Measurements from ENCODE around the gene CYP2C8. TPM values are rescaled to one million over a fixed set of nuclear protein-coding genes. Genes with fewer than 3 reads are reported as not detected.

Gene CYP2C8
- under 0.01 TPM in 1 of 2 replicates, not detected in the other for total RNA-seq

DNA sequence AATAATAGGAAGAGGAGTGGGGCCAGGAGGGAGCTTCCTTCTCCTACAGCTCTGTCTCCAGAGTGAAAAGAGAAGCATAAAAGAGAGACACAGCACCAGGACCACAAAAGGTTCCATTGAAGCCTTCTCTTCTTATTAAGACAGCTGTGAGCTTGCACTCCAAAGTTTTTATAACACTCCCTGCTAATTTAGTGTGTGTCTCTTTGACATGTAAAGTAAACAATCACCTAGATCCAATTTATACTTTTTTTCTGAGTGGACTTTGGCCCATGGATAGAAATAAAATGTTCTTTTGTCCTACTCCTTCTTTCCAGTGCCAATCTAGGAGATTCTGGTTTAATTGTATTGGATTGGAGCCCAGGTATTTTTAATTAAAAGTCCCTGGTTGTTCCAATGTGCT lies at the start of gene CYP2C8:
Gene CYP2C8, minus strand, starts transcription at position 212 of the 400 bp plus-strand sequence. Its CDS starts 95 bp downstream, at position 117.

Other genes starting within 250 kb of the CYP2C8 start
- gene CYP2C9, start 130.8 kb downstream of the CYP2C8 start, total RNA-seq = not detected in 2 replicates
- gene ACSM6, start 124.7 kb upstream of the CYP2C8 start, total RNA-seq = not detected in 2 replicates
- gene PDLIM1, start 221.5 kb upstream of the CYP2C8 start, total RNA-seq = 14.0 and 23.5 TPM in 2 replicates